Adrenal gland (tissue), 12 donors: ENCODE measurements around the gene KATNAL2. TPM values are rescaled to one million over a fixed set of nuclear protein-coding genes. Genes with fewer than 3 reads are reported as not detected.

Experiments used
- DNase-seq, 7 donors: peaks; one replicate each; pipeline ENCODE4 v3.0.0-alpha.2; 2019 to 2020
- H3K27ac ChIP-seq, 5 donors: fragments of 200-600 bp; sonication (generic) in 4 of 5; 1 replicate in 3 of 5; 2 replicates in 2 of 5; pipeline versions ENCODE4 v1.5.1 to v1.8.0; 2016 to 2020; ENCODE audit warnings: mild to moderate bottlenecking in 1 of 5
- H3K27me3 ChIP-seq: fragments of 200-600 bp; 2 replicates; pipeline ENCODE4 v1.8.0; 2021
- H3K36me3 ChIP-seq, 2 donors: fragments of 200-600 bp; replicated peaks in 1 of 2; 1 replicate in 1 of 2; 2 replicates in 1 of 2; pipeline versions ENCODE4 v1.5.1 to v1.8.0; 2018 to 2022
- H3K4me1 ChIP-seq, 2 donors: fragments of 200-600 bp; replicated peaks in 1 of 2; 1 replicate in 1 of 2; 2 replicates in 1 of 2; pipeline versions ENCODE4 v1.5.1 to v1.8.0; 2018 to 2021
- H3K4me3 ChIP-seq, 4 donors: fragments of 200-600 bp; sonication (generic) in 3 of 4; one replicate each; pipeline ENCODE4 v1.5.1; 2016 to 2018
- H3K9me3 ChIP-seq, 3 donors: fragments of 200-600 bp; sonication (generic) in 1 of 3; replicated peaks in 1 of 3; 1 replicate in 2 of 3; 2 replicates in 1 of 3; pipeline versions ENCODE4 v1.5.1 to v1.8.0; 2016 to 2021
- CTCF ChIP-seq, 6 experiments: fragments of 450-650 bp in 4 of 6; fragments of 200-600 bp in 2 of 6; sonication (generic) in 1 of 6; IDR thresholded peaks; 1 replicate in 5 of 6; 2 replicates in 1 of 6; pipeline versions ENCODE4 v1.5.1 to v1.8.0; 2016 to 2021; ENCODE audit warnings: antibody characterized with exemption in 6 of 6, mild to moderate bottlenecking in 2 of 6, moderate library complexity in 1 of 6
- POLR2A ChIP-seq, 2 donors: fragments of 450-650 bp; IDR thresholded peaks; one replicate each; pipeline ENCODE4 v1.6.1; 2017; ENCODE audit warnings: antibody characterized with exemption in 2 of 2, mild to moderate bottlenecking in 2 of 2, moderate library complexity in 1 of 2
- WGBS, 4 donors: extraction: QIAGEN DNeasy Blood & Tissue Kit in 2 of 4; methylation state at CpG; one replicate each; pipeline versions ENCODE4 v1.1.5 to v1.1.7; 2013 to 2017; 5-methylcytosine and 5-hydroxymethylcytosine counted together
- intact Hi-C, 2 donors: fragments of 100-400 bp; cut with DNase I; formaldehyde crosslinking; loops; one replicate each; pipeline versions ENCODE4 v1.14.1 to v1.15.0; 2022 to 2023
- polyA plus RNA-seq, 3 donors: library from polyadenylated mRNA; stranded (reverse); fragments of 200-250 nt in 2 of 3; fragments of 350-450 nt in 1 of 3; fragmentation: Illumina TruSeq in 1 of 3; extraction: RNeasy Lipid Tissue Mini Kit (QIAGEN cat#74804) in 1 of 3; gene quantifications; one replicate each; pipeline ENCODE4 v1.2.3, GENCODE V29; 2013 to 2014
- total RNA-seq, 9 donors: library from RNA; depleted of rRNA in 4 of 9; stranded (reverse); fragments of >200 nt in 4 of 9; fragments of 120-200 nt in 1 of 9; fragmentation: NEBNext Ultra II Directional in 1 of 9; extraction: Animal tissue kit (Norgen Biotek cat#: 25700) in 1 of 9; gene quantifications; one replicate each; pipeline versions ENCODE4 v1.1.0 to v1.2.4, GENCODE V29; 2013 to 2023
- donor health status: healthy with polysubstance abuse.
- donor health status: Bipolar disorder and iron deficiency.
- donor health status: DM: yes; HTN: yes; CAD: no.
- donor health status: DM: no; HTN: no; CAD: no.
- donor health status: DM: no; HTN: no; CAD: no.
- donor health status: DM: yes; HTN: yes; CAD: no.

The KATNAL2 gene
- total and polyA plus RNA-seq, 12 donors, result 0.48 to 11.6 (median 4.0) TPM

- Histone ChIP-seq H3K4me3 (no peak overlapping the region), H3K27me3 (no peaks in the 10 kb centered on the region), H3K36me3 (peaks cover 0 to 54% of the 10 kb centered on the region in 2 donors), H3K27ac (no peak overlapping the region), H3K4me1 (no peaks in the 10 kb centered on the region), H3K9me3 (no peaks in the 10 kb centered on the region)
- no peak for TF ChIP-seq POLR2A (IDR thresholded peaks at IDR 0.05)
- no peak for TF ChIP-seq CTCF (IDR thresholded peaks at IDR 0.05)
- no peak for DNase-seq
- 83 to 89% (median 86%) methylated on average over 3 of the region's 3 CpGs for WGBS, 4 donors
- intact Hi-C loops, result loop anchor here in 1 of 2 donors (10.0 kb wide), 1 partner anchor 96 kb away; no protein-coding TSS in a partner anchor
Measured at GRCh38 chr18:47108373-47108772, 191.0 kb downstream of the KATNAL2 start.

- no peak for TF ChIP-seq CTCF (IDR thresholded peaks at IDR 0.05)
- TF ChIP-seq POLR2A (IDR thresholded peaks at IDR 0.05), result no peak
- Histone ChIP-seq H3K27ac (peak overlapping the region in 1 of 5 donors; percentile 11), H3K36me3 (peaks cover 0 to 52% of the 10 kb centered on the region in 2 donors), H3K9me3 (no peaks in the 10 kb centered on the region), H3K4me1 (no peaks in the 10 kb centered on the region), H3K4me3 (no peak overlapping the region), H3K27me3 (no peaks in the 10 kb centered on the region)
- 79 to 91% (median 87%) methylated on average over 7 of the region's 7 CpGs for WGBS, 4 donors
- DNase-seq, result peak in 1 of 7 donors; percentile 62
- intact Hi-C loops, result loop anchor here in 1 of 2 donors (10.0 kb wide), 1 partner anchor 96 kb away; no protein-coding TSS in a partner anchor
Measured at GRCh38 chr18:47108998-47109405, 191.6 kb downstream of the KATNAL2 start.

GRCh38 chr18:47109720-47110119 is 192.3 kb downstream of the KATNAL2 start:
- WGBS, 4 donors, result 74 to 87% (median 76%) methylated on average over 1 of the region's 1 CpG
- Histone ChIP-seq H3K9me3 (no peaks in the 10 kb centered on the region), H3K4me3 (no peak overlapping the region), H3K36me3 (peaks cover 0 to 52% of the 10 kb centered on the region in 2 donors), H3K27me3 (no peaks in the 10 kb centered on the region), H3K27ac (no peak overlapping the region), H3K4me1 (no peaks in the 10 kb centered on the region)
- no peak for TF ChIP-seq POLR2A (IDR thresholded peaks at IDR 0.05)
- no peak for TF ChIP-seq CTCF (IDR thresholded peaks at IDR 0.05)
- no peak for DNase-seq
- intact Hi-C loops, result loop anchor here in 1 of 2 donors (10.0 kb wide), 1 partner anchor 95 kb away; no protein-coding TSS in a partner anchor

- DNase-seq, result no peak
- Histone ChIP-seq H3K4me3 (no peak overlapping the region), H3K27ac (no peak overlapping the region), H3K27me3 (no peaks in the 10 kb centered on the region), H3K36me3 (peaks cover 0 to 46% of the 10 kb centered on the region in 2 donors), H3K9me3 (no peaks in the 10 kb centered on the region), H3K4me1 (no peaks in the 10 kb centered on the region)
- TF ChIP-seq POLR2A (IDR thresholded peaks at IDR 0.05) (no peak), CTCF (IDR thresholded peaks at IDR 0.05) (no peak)
- WGBS, 4 donors, result 84 to 88% (median 85%) methylated on average over 6 of the region's 6 CpGs
- intact Hi-C loops, result no loop called here
Measured at GRCh38 chr18:47110492-47111274, 193.3 kb downstream of the KATNAL2 start.
